LoVo (cell line): ENCODE results near the gene PLEKHG4.

Source experiments
- DNase-seq: peaks from one replicate; pipeline ENCODE4 v3.0.0-alpha.2; 2016; ENCODE audit warnings: low spot score

PLEKHG4 gene

DNA sequence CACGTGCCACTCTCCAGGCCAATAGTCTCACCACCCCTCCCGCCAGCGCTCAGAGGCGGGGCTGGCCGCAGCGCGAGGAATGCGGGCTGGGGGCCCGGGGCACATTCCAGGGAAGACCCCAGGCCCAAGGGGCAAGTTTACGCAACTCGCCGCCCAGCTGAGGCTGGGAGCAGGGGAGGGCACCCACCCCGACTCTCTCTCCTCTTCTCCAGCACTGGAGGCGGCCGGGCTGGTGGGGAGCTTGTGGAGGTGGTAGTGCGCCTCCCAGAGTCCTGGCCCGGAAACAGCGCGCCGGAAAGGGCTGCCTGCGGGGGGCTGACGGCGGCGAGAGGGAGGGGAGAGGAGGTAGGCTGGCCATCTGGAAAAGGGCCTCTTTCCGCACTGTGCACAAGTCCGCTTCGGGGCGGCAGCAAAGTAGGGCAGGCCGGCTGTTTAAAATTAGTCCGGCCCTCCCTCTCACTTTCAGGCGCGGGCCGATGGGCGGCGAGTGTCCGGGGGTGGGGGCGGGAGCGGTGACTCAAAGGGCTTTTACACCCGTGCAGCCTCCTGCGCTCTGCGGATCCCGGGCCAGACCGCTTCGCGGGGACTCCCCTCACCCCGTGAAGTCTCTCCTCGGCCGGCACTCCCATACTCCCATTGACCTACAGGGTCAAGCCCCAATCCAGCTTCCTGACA is 33.1 kb upstream of the PLEKHG4 start:
- no peak for DNase-seq

DNA sequence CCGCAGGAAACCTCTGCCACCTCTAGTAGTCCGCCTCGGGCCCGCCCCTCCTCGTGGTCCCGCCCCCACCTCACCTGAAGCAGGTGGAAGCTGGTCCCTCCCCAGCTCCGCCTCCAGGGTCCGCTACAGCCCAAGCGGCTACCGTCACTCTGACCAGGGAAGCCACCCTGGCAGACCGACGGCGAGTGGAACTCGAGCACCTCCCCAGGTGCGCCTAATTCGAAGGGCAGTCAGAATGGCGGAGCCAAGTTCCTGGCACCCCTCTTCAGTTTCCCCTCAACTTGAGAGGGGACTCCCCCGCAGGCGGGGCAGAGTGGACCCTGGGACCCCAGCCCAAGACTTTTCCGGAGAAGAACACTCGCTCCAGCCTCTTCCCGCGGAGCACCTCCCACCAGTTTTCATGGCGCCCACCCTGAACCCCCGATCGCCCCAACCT is 32.6 kb upstream of the PLEKHG4 start:
- peak; percentile 86 for DNase-seq

DNA sequence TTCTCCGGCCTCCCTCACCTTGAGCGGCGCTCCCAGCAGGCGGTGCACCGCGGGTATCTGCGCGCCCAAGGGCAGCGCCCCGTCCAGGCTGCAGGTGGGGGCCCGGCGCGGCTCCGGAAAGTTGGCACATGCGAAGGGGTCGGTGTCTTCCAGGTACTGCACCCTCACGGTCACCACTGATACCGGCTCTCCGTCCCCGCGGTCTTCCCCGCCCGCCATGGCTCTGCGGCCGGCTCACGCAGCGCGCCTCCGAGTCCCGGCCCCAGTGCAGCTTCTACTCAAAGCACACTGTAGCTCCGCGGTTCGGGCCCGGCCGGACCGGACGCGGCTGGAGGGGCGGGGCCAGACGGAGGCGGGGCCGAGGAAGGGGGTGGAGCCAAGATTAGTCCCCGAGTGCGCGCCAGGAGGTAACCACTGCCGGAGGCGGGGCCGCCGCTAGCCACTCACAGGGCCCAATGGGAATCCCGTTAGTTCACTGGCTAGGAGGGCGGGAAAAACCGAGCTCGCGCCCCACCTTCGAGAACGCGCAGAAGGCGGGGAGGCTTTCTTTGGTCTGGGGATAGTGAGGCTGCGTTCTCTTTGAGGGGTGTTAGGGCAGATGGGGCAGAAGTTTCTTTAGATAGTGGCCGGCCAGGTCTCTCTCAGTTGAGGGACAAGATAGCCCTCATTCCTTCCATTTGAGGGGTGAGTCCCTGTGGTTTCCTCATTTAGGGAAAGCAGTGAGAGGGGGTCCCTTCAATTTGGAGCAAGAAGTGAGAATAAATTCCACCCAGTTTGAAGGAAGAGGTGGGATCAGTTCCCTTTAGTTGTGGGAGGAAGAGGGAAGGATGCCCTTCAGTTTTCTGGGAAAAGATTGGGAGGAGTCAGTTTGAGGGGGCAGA is 31.9 kb upstream of the PLEKHG4 start, which contains the start of gene FHOD1:
FHOD1 (minus strand) TSS at position 290 of the 881 bp plus-strand sequence; CDS start at position 219, 71 bp downstream.
- peak; percentile 97 for DNase-seq

DNA sequence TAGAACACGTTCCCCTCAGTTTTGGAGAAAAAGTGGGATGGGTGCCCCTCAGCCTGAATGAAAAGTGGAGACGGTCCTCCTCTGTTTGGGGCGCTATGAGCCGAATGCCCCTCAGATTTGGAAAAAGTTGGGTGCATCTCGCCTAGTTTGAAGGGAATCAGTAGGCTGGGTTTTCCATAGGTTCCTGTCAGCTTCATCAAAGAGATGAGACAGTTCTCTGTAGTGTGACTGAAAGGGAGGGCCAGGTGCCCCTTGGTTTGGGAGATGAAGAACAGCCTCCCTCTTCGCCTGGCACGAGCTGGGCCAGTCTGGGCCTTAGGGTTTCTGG is 31.3 kb upstream of the PLEKHG4 start:
- no peak for DNase-seq

DNA sequence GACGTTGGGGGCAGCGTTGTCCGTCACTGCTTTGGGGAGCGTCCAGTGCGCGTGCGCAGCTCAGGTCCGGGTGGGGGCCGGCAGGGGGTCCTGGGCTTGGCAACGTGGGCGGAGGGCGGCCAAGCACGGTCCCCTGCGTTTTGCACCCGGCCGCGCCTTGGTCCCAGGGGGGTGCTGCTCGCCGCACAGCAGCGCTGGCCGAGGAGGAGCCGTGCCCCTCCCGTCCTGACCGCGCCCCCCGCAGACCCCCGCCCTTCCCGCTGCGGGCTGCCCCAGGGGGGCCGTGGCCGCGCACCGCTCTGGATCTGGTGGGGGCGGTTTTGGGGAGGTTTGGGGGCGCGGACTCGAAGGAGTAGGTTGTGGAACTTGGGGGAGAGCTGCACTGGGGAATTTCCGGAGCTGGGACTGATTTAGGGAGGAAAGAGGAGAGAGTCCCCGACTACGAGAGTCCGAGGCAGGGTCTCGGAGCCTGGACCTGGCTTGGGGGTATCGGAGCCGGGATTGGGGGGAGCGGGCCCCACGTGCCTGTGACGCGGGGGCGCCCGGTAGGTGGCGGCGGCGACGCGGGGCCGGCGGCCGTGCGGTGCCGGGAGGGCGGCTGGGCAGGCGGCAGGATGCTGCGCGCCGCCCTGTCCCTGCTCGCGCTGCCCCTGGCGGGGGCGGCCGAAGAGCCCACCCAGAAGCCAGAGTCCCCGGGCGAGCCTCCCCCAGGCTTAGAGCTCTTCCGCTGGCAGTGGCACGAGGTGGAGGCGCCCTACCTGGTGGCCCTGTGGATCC is 30.7 kb upstream of the PLEKHG4 start, which contains the start of gene SLC9A5:
SLC9A5 (plus strand) TSS at position 579 of the 777 bp plus-strand sequence; CDS start at position 615, 36 bp downstream.
- peak; percentile 34 for DNase-seq

DNA sequence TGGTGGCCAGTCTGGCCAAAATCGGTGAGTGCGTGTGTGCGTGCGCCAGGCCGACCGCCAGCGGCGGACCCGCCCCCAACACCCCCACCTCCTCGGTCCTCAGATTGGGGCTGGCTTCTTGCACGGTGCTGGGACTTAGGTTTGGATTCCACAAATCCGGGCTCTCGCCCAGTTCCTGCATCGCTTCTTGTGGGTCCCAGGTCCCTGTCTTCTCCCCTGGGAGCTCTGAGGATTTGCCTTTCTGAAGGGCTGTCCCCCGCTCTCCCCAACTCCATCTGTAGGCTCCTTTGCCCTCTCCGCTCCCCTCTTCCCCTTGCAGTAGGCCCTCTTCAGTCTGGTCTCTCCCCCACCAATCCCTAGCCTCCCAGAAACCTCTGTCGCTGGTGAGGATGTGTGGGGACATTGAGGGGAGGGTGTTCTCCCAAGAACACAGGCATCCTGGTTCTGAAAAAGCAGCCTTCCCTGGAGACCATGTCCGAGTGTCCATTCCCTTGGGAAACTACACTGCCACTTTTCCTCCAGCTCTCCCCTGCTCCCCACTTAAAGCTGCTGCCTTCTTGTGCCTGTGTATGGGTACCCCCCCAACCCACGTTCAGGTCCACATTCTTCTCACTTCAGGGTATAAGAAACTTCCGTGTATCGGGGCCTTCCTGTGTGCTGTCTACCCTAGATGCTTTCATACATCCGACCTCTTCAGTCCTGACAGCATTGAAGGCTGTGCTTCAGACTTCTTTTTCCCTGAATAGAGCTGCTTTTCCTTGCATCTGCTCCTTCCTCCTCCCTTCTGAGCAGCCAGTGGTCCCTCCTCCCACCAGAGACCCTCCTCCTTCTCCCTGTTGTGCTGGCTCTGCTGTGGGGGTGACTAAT is 29.9 kb upstream of the PLEKHG4 start:
- no peak for DNase-seq

DNA sequence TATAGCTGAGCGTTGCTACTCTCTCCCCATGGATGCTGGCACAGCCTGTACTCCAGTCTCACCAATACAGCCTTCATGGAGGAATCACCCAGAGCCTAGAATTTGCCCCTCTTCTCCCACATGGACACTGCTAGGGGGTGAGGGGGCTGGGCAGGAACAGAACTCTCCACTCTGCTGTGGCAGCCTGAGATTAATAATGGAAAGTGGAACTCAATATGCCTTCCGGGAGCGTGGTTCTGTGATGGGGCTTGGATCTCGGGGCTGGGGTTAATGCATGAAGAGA is 29.3 kb upstream of the PLEKHG4 start:
- no peak for DNase-seq

DNA sequence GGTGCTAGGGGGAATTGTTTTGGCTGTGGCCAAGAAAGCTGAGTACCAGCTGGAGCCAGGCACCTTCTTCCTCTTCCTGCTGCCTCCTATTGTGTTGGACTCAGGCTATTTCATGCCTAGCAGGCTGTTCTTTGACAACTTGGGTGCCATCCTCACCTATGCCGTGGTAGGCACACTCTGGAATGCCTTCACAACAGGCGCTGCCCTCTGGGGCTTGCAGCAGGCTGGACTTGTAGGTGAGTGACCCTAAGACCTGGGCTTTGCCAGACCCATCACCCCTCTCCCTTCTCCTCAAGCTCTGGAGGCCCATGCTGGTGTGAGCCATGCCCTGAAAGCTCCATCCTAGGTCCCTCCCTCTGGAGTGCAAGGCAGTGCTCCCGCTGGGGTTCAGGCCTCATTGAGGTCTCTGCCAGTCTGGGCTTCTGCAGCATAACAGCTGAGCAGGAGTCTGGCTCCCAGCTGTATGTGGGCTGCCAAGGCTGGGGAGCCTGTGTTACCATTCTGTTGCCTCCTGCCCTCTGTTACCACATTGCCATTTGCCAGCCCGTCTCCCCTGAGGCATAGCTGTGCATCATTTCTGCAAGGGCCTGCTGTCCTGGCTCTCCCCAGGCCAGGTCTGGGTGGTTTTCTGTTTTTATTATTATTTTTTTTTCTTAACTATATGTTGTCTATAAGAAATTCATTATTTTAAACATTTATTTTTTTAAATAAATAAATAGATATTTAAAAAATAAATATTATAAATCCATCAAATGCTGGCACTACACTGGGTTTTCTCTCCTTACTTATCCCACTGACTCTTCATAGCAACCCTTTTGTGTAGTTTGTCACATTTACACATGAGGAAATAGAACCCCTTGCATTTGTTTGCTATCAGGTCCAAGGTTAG is 26.5 kb upstream of the PLEKHG4 start:
- no peak for DNase-seq

DNA sequence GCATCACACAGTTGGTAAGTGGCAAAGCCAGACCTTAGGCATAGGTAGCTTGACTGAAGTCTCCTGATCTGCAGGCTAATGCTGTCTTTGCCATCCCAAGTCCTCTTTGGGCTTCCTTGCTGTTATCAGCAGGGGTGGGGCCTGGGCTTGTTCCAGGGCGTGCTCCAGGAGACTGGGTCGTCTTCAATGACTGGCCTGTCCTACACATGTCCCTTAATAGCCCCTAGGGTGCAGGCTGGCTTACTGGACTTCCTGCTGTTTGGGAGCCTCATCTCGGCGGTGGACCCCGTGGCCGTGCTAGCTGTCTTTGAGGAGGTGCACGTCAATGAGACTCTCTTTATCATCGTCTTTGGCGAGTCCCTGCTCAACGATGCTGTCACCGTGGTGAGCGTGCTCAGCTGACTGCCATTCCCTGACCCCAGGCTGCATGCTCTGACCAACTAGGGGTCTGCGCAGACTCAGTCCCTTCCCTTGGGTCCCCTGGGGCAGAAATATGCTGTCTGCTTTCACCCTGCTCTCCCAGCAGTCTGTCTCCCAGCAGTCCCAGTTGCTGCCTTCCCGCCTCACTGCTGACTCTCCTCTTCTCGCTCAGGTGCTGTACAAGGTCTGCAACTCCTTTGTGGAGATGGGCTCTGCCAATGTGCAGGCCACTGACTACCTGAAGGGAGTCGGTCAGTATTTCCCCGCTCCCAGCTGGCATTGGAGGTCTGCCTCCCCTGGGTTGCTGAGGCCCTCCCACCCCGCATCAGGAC is 24.4 kb upstream of the PLEKHG4 start:
- DNase-seq: no peak

DNA sequence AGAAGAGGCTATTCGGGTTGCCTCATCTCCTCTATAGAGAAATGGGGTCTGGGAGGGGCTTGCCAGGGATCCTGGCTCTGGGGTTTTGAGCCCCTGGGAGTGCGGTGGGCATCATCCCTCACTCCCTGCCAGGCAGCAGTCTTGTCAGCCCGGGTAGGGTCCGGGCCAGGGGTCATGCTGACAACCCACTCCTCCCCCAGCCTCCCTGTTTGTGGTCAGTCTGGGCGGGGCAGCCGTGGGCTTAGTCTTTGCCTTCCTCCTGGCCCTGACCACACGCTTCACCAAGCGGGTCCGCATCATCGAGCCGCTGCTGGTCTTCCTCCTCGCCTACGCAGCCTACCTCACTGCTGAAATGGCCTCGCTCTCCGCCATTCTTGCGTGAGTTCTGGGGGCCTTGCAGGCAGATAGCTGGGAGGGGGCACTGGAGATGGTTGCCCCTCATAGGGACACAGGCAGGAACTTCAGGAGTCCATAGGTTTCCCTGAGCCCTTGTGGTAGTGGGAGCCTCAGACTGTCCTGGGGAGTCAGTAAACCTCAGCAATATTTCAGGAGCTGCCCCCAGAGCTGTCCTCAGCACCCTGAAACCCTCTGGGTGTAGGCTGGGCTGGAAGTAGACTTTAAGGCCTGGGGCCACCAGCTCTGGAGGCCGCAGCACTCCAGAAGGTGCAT is 23.6 kb upstream of the PLEKHG4 start:
- no peak for DNase-seq

DNA sequence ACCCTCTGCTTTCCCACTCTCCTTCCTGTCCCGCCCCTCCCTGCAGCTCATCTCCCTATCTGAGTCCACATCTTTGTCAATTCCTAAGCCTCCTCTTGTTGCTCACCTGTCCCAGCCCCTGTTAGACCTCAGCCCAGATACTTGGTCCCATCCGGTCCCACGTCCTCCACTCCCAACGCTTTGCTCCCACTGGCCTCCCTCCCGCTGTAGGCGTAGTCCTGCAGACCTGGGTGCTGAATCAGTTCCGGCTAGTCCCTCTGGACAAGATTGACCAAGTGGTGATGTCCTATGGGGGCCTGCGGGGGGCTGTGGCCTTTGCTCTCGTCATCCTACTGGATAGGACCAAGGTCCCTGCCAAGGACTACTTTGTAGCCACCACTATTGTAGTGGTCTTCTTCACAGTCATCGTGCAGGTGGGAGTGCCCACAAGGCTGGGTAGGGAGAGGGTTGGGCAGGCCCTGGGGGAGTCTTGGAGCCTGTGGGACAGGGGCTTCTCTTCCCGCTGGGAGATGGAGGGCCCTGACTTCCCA is 22.6 kb upstream of the PLEKHG4 start:
- DNase-seq: no peak

DNA sequence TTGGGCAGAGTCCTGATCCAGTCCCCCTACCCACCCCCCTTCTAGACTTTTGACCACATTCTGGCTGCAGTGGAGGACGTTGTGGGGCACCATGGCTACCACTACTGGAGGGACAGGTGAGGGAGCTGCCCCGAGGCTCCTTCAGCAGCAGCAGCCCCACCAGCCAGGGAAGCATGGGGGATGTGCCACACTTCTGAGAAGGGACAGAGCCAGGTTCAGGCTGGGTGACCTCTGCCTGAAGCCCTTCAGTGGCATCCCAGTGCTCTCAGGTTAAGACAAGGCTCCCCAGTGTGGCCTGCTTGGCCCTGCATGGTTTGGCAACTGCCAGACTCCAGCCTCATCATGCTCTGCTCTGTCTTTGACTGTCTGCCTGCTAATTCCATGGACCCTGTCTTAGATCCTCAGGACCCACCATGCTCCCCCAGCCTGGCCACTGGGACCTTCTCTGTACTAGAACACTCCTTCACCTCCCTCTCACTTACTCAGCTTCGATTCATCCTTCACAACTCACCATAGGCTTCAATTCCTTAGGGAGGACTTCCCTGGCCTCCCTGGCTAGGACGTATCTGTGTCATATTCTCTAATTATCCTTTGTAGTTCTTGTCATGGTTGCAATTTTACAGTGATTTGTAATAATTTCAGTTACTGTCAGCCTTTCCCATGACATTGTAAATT is 21.7 kb upstream of the PLEKHG4 start:
- DNase-seq: no peak

DNA sequence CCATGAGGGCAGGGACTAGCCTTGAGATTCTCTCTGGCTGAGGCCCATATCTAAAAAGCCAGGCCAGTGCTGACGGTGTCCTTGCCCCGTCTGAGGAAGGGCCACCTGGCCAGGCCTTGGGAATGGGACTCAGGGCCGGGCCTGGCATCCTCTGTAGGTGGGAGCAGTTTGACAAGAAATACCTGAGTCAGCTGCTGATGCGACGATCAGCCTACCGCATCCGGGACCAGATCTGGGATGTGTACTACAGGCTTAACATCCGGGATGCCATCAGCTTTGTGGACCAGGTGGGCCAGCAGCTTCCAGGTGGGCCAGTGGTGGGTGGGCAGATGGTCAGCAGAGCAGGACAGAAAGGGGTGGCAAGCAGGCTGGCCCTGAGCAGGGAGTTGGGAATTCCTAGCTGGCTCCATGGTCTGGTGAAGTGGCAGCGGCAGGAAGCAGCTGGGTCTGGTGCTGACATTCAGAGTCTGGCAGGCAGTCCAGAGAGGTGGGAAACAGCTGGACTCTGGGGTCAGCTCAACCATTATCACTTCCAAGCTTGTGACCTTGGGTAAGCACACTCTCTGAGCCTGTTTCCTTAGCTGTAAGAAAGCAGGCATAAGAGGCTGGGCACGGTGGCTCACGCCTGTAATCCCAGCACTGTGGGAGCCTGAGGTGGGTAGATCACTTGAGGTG is 21.0 kb upstream of the PLEKHG4 start:
- no peak for DNase-seq

DNA sequence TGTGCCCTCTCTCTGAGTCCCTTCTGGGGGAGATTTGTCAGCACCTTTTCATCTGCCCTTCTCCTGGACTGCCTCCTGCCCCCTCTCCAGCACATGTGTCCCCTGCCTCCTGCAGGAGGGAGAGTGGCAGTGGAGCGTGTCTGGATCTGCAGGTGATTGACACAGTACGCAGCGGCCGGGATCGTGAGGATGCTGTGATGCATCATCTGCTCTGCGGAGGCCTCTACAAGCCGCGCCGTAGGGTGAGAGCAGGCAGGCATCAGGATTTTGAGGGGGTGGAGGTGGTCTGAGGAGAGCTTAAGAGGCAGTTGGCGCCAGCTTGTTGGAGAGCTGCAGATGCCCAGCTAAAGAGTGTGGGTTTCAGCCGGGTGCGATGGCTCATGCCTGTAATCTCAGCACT is 19.6 kb upstream of the PLEKHG4 start:
- DNase-seq: no peak

DNA sequence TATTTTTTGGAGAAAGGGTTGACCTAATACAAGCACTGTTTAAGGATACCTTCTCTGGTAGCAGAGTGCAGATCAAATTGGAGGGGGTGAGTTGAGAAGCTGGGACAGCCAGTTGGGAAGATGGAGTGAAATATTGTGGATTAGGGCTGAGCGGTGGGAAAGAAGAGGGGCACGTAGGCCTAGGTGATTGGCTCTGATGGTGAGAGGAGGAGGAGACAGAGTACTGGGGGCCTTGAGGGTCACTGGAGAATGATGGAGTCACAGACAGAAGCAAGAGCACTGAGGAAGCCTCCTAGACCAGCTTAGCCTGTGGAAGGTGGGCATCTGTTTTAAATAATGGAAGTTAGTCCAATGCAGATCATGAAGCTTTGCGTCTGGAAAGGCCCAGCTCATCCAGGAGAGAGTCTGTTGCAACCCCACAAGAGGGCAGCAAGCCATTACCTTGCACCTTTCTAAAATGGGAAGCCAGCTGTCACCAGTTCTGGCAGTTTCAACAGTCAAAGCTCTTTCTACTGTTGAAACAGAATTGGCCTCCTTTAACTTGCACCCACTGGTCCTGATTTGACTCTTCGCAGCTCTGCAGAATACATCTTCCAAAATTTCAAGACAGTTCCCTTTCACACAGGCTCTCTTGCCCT is 18.8 kb upstream of the PLEKHG4 start:
- DNase-seq: no peak

DNA sequence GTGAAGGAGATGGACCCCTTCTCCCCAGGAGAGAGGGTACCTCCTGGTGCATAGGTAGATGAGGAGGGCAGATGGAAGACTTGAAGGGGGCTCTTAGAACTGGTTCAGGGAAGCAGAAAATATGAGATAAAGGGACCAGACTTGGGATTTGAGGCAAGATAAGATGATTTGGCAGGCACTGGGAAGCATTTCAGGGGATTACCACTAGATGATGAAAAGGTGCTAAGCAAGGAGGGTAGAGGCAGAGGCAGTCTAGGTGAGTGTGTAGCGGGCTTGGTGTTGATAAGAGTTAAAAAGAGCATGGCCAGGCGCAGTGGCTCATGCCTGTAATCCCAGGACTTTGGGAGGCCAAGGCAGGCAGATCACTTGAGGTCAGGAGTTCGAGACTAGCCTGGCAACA is 16.1 kb upstream of the PLEKHG4 start:
- no peak for DNase-seq

DNA sequence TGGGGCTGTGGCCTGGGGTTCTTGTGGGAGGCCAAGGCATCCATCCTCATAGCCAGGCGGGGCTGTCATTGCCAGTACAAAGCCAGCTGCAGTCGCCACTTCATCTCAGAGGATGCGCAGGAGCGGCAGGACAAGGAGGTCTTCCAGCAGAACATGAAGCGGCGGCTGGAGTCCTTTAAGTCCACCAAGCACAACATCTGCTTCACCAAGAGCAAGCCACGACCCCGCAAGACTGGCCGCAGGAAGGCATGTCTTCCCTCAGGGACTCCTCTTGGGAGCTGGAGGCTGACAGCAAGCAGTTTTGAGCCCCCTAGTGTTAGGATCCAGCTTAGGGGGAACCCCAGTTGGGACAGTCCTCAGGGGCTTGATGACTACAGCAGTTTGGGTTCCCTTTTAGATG is 15.1 kb upstream of the PLEKHG4 start:
- DNase-seq: no peak

DNA sequence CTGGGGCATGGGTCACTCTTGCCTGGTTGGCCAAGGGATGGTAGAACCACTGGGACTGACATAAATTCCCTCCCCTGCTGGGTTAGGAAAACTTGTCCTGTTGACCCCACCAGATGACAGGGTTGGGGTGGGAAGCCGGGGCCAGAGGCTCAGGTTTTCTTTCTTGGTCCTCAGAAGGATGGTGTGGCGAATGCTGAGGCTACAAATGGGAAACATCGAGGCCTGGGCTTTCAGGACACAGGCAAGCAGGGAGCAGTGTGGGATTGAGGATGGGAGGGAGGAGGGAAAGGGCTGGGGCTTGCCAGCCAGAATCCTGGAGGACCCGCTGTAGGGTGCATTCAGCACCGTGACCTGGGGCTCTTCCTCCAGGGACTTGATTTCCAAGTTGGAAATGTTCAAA is 14.5 kb upstream of the PLEKHG4 start:
- no peak for DNase-seq
